ENCODE results near the gene CD200.

Gene CD200, protein sequence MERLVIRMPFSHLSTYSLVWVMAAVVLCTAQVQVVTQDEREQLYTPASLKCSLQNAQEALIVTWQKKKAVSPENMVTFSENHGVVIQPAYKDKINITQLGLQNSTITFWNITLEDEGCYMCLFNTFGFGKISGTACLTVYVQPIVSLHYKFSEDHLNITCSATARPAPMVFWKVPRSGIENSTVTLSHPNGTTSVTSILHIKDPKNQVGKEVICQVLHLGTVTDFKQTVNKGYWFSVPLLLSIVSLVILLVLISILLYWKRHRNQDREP

DNA sequence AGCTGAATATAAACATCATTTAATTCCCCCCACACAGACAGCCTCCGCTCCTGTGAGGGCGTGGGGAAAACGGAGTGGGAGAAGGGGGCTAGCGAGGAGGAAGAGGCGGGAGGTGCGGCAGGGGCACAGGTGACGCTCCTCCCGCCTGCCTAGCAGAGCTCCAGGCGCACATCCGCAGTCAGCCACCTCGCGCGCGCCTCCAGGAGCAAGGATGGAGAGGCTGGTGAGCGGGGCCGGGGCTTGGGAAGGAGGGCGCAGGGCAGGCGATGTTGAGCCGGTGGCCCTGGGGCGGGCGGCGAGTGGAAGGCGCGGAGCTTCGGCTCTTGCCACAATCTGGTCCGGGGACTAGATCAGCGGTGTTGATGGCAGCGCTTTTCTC, at the start of gene CD200:
Gene CD200 (plus strand): TSS at position 155 of the 379 bp plus-strand sequence. CDS start 57 bp downstream, at position 212.
- DNase-seq, result peak; percentile 29

DNA sequence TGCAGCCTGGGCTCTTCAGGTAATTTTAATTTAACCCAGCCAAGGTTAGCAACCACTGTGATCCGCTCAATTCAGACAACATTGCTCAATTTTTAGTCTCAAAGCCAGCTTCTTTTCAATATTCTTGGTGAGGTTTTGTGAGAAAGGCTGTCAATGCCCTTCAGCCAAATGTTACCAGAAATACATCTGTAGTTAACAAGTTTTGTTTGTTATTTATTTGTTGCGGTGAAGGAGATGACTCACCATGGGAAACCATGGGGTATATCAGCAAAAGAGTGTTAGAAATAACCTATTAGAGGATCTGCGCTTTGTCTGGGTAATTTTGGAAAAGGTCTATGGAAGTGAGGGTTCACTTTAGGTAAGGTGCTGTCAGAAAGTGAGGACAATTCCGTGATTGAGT, 43.9 kb upstream of the CD200 start:
- DNase-seq, result no peak

DNA sequence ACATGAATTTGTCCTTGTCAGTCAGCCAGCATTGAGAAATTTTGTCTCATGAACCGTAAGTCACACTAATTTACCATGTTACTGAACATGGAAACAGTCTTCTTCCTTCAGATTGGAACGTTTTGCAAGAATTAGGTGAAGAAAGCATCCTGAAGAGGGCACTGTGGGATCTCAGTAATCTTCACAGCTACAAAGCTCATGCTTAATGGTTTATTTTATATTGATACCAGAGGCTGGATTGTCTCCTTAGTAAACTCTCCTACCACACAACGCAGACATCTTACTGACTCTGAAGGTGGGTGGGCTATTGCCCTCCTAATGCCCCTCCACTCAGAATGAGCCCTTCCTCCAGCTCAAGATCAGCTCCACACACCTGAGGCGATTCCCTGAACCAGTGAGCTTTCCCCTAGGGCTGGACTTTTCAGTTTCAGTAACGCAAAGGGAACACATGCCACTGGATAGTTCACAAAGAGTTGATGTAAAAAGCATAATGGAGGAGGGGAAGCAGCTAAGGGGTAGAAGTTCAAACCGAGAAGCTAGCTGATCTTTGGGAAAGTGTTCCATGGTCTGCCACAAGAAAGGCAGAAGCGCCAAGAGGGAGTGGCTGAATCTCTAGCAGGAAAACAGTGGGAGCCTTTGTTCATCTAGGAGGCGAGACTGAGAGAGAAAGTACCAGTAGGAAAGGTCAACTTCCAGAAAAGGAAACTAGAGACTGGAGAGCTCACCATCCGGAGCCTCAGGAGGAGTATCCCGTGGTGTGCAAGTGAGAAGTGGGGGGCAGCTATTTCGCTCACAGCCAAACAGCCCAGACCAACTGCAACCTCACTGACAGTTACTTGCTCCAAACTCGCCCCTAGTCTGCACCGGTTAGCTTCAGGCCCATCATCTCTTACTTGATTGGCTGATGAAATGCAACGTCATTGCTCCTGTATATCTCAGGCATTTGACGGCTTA, 39.3 kb upstream of the CD200 start, which contains the start of gene SLC9C1:
Gene SLC9C1 (minus strand): TSS at position 849 of the 954 bp plus-strand sequence. CDS start 7,425 bp downstream, outside the sequence.
- DNase-seq, result peak; percentile 55

DNA sequence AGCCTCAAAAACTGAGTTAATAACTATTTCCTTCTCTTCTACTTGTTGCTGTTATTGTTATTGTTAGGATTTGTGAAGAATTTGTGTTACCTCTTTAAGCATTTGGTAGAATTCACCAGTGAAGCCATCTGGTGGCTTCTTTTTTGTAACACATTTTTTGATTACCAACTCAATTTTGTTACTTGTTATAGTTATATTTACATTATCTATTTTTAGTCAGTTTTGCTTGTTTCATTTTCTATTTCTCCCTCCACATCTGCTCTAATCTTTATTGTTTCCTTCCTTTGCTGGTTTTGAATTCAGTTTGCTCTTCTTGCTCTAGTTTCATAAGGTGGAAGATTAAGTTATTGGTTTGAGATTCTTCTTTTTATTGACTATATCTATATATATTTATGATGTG, 35.2 kb upstream of the CD200 start:
- DNase-seq, result no peak

DNA sequence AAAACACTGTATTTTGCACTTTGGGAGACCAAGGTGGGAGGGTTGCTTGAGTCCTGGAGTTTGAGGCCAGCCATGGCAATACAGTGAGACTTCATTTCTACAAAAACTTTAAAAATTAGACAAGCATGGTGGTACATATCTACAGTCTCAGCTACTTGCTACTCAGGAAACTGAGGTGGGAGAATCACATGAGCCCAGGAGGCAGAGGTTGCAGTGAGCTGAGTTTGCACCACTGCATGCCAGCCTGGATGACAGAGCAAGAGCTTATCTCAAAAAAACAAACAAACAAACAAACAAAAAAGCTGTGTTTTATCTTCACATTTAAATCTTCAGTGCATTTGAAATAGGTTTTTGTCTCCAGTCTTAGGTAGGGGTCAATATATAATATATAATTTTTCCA, 34.2 kb upstream of the CD200 start:
- no peak for DNase-seq

DNA sequence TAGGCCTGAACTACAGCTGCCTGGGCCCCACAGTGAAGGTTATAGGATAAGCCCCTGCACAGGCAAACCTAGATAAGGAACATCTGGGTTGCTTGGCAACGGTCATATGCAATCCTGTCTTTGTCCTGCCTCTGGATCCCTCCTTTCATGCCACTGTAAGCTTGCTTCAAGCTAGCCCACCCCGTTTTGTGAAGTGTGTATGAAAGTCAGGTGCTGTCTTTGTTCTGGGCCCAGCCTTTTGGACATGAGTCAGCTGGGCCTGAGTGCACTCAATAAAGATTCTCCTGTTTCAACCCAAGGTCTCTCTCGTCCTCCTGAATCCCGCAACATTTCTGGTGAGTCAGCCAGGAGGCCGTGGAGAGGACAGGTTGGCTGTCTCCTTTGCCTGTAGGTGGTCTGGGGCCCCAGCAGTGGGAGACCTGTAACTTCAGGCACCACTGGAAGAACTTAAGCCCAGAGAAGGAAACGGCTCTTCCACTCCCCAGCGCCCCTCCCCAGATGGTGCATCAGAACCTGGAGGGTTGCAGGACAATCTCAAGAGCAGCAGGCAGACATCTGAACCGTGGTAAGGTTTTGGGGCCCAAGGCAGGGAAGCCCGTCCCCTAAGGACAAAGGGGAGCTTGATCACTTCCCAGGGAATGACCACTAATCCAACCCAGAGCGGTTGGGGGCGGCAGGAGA, 30.7 kb upstream of the CD200 start:
- no peak for DNase-seq

DNA sequence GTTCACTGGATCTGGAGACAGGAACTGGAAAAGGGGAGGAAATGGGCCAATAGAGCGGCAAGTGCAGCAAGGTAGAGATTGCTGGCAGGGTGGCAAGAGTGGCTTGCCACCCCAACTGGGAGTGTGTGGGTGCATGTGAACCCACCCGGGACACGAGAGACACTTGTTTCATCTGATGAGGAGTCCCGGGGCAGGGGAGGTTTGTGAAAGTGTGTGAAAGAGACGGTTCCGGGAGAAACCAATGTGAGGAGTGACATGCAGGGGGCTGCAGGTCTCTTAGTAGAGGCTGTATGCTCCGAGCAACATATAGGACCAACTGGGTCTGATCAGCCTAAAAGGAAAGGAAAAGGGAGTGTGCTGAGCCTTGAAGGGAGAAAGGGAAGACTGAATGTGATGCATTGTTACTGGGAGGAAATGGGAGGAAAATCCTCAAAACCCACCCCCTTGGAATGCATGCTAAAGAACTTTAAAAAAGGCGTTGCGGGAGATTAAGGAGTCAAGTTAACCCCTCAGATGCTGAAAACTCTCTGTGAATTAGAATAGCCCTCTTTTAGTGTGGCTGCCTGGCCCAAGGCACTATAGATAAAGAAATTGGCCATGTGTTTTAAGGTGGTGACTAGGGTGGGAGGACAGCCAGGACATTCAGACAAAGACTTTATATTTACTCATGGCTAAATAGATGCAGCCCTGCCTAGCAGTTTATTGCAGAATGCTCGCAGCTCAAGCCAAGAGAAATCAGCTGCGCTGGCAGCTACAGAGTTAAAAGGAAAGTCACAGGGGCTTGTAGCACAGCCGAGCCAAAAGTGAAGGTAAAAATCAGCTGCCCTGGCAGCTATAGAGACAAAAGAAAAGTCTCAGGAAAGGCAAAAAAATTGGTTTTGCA, 29.8 kb upstream of the CD200 start:
- no peak for DNase-seq

DNA sequence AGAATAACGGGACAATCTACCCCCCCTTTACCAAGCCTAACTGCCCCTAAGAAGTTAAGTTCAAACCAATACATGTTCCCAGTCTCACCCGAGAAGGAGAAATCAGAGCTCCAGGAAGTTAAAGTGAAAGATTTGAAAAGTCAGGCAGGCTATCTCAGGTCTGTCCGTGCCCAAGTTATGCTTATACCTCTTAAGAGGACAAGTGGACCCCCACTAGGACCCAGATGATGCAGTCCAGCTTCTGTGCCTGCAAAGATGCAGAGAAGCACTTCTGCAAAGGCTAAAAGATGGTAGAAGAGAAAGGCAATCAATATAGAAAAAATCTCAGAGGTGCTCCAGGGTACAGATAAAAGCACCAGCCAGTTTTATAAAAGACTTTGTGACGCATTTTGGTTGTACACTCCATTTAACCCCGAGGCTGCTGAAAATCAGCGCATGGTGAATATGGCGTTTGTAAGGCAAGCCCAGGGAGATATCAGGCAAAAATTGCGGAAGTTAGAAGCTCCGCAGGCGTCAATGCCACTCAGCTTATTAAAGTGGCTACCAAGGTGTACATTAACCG, 29.1 kb upstream of the CD200 start:
- DNase-seq, result no peak

DNA sequence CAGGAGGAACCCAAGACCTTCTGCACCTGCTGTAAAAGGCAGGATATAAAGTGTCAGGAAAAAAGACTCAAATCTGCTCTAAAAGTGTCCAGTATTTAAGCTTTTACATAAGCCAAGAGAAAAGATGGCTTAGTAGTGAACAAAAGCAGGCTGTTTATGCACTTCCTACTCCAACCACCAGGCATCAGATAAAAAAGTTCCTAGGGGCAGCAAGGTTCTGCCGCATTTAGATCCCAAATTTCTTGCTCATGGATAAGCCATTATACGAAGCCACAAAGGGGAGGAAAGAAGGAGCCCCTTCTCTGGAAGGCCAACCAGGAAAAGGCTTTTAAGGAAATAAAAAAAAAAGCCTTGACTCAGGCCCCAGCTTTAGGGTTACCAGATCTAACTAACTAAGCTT, 28.3 kb upstream of the CD200 start:
- no peak for DNase-seq

DNA sequence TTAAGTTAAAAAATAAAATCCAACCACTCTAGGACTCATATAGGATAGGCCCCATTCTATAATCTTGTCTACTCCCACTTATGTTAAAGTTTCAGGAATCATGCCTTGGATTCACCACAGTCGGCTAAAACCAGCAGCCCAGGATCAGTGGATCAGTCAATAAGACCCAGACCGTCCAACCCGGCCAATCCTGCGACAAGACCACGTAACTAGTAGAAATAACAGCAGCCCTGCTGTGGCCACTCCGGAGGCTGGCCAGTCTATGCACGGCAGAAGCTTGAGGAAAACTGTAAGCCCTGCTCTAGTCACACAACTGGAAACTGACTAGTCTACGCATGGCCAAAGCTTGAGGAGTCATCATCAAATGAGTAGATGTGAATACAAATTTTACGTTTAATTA, 26.1 kb upstream of the CD200 start:
- DNase-seq, result no peak

DNA sequence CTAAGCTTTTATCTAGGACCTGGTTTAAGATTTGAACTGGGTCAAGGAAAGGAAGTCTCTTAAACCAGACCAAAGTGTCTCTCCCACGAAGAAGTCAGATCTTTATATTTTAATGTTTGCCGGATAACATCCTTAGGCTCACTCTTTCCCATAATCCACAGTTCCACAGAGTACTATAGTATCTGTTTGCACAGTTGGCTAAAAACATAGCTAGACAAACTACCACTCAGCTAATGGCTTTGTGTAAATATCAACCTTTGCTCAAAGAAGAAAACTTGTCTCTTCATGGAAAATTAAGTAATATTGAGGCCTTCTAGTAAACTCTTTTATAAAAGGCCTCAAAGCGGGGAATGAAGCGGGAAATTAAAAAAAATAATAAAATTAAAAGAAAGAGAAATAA, 25.4 kb upstream of the CD200 start:
- no peak for DNase-seq

DNA sequence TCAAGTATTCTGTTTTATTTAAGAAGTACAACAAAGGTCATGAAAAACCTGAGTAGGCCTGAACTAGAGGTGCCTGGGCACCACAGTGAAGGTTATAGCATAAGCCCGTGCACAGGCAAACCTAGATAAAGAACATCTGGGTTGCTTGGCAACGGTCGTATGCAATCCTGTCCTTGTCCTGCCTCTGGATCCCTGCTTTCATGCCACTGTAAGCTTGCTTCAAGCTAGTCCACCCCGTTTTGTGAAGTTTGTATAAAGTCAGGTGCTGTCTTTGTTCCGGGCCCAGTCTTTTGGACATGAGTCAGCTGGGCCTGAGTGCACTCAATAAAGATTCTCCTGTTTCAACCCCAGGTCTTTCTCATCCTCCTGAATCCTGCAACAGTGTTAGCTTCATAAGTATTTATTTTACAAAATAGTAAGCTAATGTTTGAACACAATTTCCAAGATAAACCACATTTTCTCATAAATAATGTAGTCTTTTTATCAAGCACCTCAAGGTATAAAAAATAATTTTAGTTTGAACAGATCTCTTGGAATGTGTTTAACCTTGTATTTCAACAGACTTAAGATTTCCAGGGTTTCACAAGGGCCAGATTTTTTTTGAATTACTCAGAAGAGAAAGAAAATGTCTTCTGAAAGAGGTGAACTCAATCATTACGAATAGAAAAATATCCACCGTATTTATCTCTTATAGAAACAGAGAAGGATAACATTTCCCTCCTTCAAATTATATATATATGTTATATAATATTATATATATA, 24.6 kb upstream of the CD200 start:
- DNase-seq, result no peak

DNA sequence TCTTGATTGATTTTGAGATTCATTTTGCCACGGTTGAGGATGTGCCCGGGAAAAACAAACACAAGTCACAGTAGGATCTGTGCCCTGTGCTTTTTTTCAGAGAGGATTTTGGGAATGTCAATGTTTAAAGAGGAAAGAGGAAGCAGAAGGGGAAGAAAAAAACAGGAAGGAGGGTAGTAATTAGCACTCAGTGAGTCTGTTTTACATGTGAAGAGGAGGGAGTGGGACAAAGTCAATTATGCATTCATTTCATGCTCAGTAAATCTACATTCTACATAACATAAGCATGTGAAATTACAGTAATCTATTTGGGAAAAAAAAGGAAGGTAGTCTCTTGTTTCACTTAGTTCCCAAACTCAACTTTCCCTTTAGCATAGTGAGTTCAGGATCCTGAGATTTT, 18.3 kb upstream of the CD200 start:
- DNase-seq, result no peak

DNA sequence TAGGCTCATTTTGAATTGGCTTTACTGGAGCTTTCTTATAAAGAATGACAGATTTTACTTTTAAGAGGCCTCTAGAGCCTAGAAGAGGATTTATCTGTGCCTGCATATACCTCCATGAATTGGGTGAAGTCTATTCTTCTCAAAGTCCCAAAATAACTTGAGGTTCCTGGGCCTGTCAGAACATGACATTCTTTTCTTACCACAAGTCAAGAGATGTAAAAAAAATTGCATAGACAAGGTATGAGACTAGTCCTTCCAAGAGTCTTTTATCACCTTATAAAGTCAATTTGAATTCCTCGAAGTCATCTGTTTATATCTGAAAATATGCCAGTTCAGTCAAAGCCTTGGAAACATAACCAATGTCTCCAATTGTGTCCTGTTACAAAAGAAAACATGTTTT, 17.2 kb upstream of the CD200 start:
- no peak for DNase-seq

DNA sequence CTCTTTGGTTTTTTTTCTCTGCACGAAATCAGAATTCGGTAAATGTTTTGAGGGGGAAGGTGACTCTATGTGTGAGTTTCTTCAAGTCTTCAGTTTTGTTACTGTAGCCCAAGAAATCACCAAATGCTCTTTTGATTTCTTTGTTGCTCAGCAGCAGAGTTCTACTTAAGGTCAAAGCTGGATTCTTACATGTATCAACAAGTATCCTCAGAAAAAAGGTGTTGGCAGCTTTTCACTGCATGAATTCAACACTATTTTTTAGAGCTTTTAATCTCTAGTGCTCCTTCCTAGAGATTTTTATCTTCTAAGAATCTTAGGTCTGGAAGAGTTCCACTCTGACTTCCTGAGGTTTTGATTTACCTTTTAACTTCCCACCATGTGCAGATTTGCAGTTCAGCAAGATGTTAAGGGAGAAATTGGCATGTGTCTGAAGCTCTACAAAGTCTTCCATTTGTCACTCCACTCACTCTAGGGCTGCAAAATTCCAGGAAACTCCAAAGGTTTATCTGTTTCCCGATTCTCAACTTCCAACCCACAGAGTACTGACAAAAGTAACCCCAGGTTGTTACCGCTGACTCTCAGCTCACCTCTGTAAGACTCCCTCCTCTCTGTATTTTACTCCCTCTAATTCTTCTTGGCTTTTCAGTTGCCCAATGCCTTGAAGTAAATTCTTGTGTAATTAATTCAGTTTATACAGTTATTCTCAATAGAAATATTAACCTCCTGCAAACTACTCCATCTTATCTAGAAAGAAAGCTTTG, 13.3 kb upstream of the CD200 start:
- DNase-seq, result no peak

DNA sequence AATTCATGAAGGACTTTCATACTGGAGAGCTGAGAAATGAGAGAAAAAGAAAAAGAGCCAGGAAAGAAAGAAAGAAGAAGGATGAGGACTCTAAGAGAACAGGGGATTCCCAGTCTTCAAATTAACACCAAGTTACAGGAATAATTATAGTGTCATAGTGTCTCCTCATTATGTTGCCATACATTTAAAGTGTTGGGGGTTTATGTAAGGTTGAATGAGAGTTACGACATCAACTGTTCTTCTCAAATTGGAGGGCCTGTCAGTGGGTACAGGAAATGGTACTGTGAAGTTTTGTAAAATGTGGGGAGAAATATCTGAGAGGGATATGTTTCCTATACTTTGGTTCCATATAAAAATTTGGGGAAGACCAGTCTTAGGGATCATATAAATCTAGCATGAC, 12.3 kb upstream of the CD200 start:
- no peak for DNase-seq

DNA sequence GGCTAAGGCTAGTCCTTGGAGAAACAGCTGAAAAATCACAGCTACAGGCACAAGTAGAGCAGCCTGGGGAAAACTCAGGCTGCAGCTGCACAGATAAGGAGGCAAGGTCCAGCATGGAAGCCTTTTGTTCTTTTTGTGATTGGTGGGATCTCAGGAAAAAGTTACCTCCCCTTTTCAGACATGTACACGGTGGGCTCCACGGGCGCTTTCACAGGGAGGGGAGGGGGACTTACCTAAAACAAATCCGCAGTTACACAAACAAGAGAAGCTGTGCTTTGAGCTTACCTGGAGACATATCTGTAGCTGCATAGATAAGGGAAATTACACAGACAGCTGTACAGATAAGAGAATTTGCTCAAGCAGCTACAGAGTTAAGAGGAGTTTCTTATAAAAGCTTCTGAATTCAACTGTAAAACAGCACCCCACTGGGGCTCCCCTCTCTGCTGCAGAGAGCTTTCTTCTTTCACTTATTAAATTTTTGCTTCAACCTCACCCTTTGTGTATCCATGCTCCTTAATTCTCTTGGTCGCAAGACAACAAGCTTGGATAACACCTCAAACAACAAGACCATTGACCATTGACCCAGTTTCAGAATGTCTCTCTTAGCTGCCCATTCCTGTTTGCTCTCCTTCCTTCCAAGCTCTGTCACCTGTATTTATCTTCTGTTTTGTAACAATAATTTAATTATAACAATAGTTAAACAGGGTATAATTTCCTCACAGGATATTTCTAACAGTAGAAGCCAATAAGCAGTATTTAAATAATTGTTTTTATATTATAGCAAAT, 10.9 kb upstream of the CD200 start:
- no peak for DNase-seq

DNA sequence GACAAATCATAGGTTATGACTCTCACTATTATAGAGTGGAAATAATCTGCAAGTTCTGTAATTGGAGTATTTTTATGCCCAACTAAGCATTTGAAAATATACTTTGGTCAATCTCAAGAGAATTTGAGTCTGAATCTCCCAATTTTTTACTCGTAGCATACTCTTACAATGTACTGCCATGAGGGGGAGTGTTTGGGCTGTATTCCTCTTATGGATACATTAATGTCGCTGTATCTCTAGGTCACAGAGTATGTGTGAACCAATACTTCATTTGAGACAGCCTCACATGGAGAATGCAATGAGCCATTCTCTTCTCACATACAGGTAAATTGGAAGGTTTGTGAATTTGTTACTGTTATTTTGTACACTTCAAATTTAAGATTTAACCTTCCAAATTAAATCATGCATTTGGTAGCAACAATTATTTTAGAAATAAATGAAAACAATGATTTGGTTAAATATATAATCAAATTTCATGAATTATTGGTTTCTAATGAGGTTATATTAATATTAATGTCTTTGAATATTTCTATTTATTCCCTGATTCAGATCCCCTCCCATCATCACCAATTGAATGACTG, 5.5 kb upstream of the CD200 start:
- peak; percentile 41 for DNase-seq

DNA sequence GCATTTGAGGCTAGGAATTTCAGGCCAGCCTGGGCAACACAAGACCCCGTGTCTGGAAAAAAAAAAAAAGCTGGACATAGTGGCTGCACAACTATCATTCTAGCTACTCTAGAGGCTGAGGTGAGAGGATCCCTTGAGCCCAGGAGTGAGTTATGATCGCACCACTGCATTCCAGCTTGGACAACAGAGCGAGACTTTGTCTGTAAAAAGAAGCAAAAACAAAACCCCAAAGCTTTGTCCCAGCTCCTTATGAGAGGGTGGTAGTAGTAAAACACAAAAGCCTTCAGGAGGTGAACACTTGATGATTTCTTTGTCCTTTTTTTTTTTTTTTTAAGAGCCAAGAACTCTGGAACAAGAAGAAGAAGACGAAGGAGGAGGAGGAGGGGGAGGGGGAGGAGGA, 1.1 kb upstream of the CD200 start:
- no peak for DNase-seq
